ENCODE data around the gene MYOG. TPM values are rescaled to one million over a fixed set of nuclear protein-coding genes. Genes with fewer than 3 reads are reported as not detected.

The MYOG gene
- total RNA-seq, 1 experiment from 2014 or later, result not detected

DNA sequence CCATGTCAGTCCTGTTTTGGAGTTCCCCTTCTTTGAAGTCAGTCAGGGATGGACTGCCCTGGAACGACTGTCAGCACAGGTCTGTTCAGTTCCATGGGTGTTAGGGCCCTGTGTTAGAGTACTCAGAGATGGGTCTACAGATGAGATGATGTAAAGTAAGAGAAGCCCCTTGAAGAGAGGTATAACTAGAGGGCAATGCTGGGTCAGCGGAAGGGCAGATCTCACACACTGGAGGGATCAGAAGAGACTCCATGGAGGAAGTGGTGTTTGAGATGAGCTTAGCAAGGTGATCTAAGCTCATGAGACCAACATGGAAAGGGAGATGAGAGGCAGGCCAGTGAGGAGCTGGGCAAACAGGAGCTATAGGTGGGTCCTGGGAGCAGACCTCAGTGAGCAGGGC lies 51.9 kb downstream of the MYOG start:
- Histone ChIP-seq H3K18ac (ENCODE audit: insufficient read length, low read depth, low read length) (no peak overlapping the region), H2BK15ac (ENCODE audit: low read depth, low read length) (no peak overlapping the region), H2BK20ac (ENCODE audit: low read depth, low read length, poor library complexity, severe bottlenecking) (no peak overlapping the region), H3K23ac (ENCODE audit: insufficient read length, low read depth, low read length) (no peak overlapping the region), H3K14ac (ENCODE audit: insufficient read depth, low read length) (no peak overlapping the region), H3T11ph (ENCODE audit: low read length) (no peak overlapping the region), H3K23me2 (ENCODE audit: insufficient read length, low read depth, low read length, poor library complexity, severe bottlenecking) (no peaks in the 10 kb centered on the region), H3K9ac (ENCODE audit: extremely low read depth, insufficient read length, low read length) (no peak overlapping the region), H4K5ac (ENCODE audit: insufficient read length, low read depth, low read length) (no peak overlapping the region), H2BK5ac (ENCODE audit: insufficient read length, low read length) (no peak overlapping the region), H3K56ac (ENCODE audit: insufficient read length, low read depth, low read length) (no peak overlapping the region), H3K27me3 (ENCODE audit: insufficient read depth, low read length) (no peaks in the 10 kb centered on the region), H4K91ac (ENCODE audit: insufficient read length, low read depth, low read length) (no peak overlapping the region), H4K8ac (replicated peaks; ENCODE audit: insufficient read length, low read depth, low read length) (no peak overlapping the region), H2AK5ac (ENCODE audit: insufficient read length, low read length) (no peak overlapping the region), H4K20me1 (ENCODE audit: control insufficient read depth, insufficient read depth, insufficient read length) (peaks cover 2% of the 10 kb centered on the region), H2BK12ac (ENCODE audit: insufficient read length, low read depth, low read length) (no peak overlapping the region), H3K4ac (ENCODE audit: low read depth, low read length) (no peak overlapping the region), H2BK120ac (ENCODE audit: low read depth, low read length, poor library complexity, severe bottlenecking) (no peak overlapping the region), H2AFZ (ENCODE audit: low read length) (no peak overlapping the region), H3K79me2 (ENCODE audit: insufficient read depth, low read length) (no peaks in the 10 kb centered on the region), H3K9me3 (ENCODE audit: control insufficient read depth, low read depth, low read length) (no peaks in the 10 kb centered on the region), H3K79me1 (ENCODE audit: insufficient read depth, low read depth, low read length, poor library complexity, severe bottlenecking) (no peaks in the 10 kb centered on the region), H3K4me2 (ENCODE audit: insufficient read depth, insufficient read length, low read length) (no peak overlapping the region), H3K27ac (ENCODE audit: insufficient read length, low read depth, low read length) (no peak overlapping the region), H3K4me1 (ENCODE audit: insufficient read depth, low read length) (peaks cover 7% of the 10 kb centered on the region; the same call in 1 of the 2 replicates)
- Mint-ChIP-seq H3K36me3 (ENCODE audit: insufficient read depth in 1 of 3, low read depth in 3 of 3) (peaks cover 0 to 4% (median 0%) of the 10 kb centered on the region in 3 experiments; a peak in 3 of 7 replicates), H3K9me3 (no peaks in the 10 kb centered on the region), H3K4me1 (peaks cover 13 to 18% of the 10 kb centered on the region in 2 experiments), H3K27me3 (ENCODE audit: low read depth) (peaks cover 5% of the 10 kb centered on the region), H3K27ac (no peak overlapping the region; a peak in 1 of 7 replicates), H3K4me3 (no peak overlapping the region)
- no peak for DNase-seq
- WGBS (ENCODE audit: extremely low coverage, insufficient read length, low lambda C conversion rate), result no CpG with 5 or more reads among the region's 2 CpGs
- no peak for TF ChIP-seq CTCF (conservative IDR thresholded peaks at IDR 0.05)
